SU-DHL-6 (cell line): ENCODE results near the gene BRIP1.

Experiments
- H2AFZ ChIP-seq: fragments of 200-600 bp; sonication (generic); 2 replicates; pipeline ENCODE4 v1.6.1; 2014; ENCODE audit warnings: low read depth, mild to moderate bottlenecking, moderate library complexity, mixed read lengths, antibody characterized with exemption, low read length; ENCODE audit not compliant: severe bottlenecking
- H3F3A ChIP-seq: fragments of 200-600 bp; shearing (Covaris generic); 2 replicates; pipeline ENCODE4 v1.6.0; 2016; ENCODE audit warnings: antibody characterized with exemption, mild to moderate bottlenecking; ENCODE audit not compliant: insufficient read depth
- H3K27ac ChIP-seq: fragments of 200-600 bp; sonication (generic); 2 replicates; pipeline ENCODE4 v1.5.1; 2016; ENCODE audit warnings: low read depth, mild to moderate bottlenecking, low read length, moderate library complexity, mixed read lengths
- H3K27me3 ChIP-seq: fragments of 200-600 bp; sonication (generic), shearing (Covaris generic); 2 replicates; pipeline ENCODE4 v1.6.0; 2014; ENCODE audit warnings: mild to moderate bottlenecking, low read length
- H3K36me3 ChIP-seq: fragments of 200-600 bp; sonication (generic); 2 replicates; pipeline ENCODE4 v1.6.1; 2014; ENCODE audit warnings: mild to moderate bottlenecking, low read length, mixed read lengths
- H3K4me2 ChIP-seq: fragments of 300-600, 200-600 bp; shearing (Covaris generic), sonication (generic); 2 replicates; pipeline ENCODE4 v1.6.0; 2014; ENCODE audit warnings: low read length, low read depth, mild to moderate bottlenecking; ENCODE audit not compliant: poor library complexity, severe bottlenecking
- H3K4me3 ChIP-seq: fragments of 200-600 bp; sonication (generic); 2 replicates; pipeline ENCODE4 v1.5.1; 2014; ENCODE audit warnings: antibody characterized with exemption, low read length, mild to moderate bottlenecking, mixed read lengths; ENCODE audit not compliant: insufficient read depth, poor library complexity, severe bottlenecking
- H3K79me2 ChIP-seq: fragments of 200-600 bp; sonication (generic); 2 replicates; pipeline ENCODE4 v1.6.1; 2014; ENCODE audit warnings: mild to moderate bottlenecking, low read length, moderate library complexity; ENCODE audit not compliant: insufficient read depth
- H3K9ac ChIP-seq: fragments of 200-600 bp; sonication (generic); 2 replicates; pipeline ENCODE4 v1.7.0; 2014; ENCODE audit warnings: mild to moderate bottlenecking, low read length
- H3K9me2 ChIP-seq: fragments of 200-600 bp; sonication (generic); replicated peaks from 2 replicates; pipeline ENCODE4 v1.6.1; 2014; ENCODE audit warnings: low read length; ENCODE audit not compliant: insufficient read depth
- H3K9me3 ChIP-seq: fragments of 200-600 bp; sonication (generic); 2 replicates; pipeline ENCODE4 v1.6.1; 2014; ENCODE audit warnings: low read length, mixed read lengths; ENCODE audit not compliant: insufficient read depth
- H4K20me1 ChIP-seq: fragments of 200-600 bp; sonication (generic); 2 replicates; pipeline ENCODE4 v1.6.1; 2014; ENCODE audit warnings: low read depth, mild to moderate bottlenecking, antibody characterized with exemption, low read length, moderate library complexity, mixed read lengths
- CTCF ChIP-seq: fragments of 200-600 bp; sonication (generic); IDR thresholded peaks from one replicate; pipeline ENCODE4 v1.5.1; 2017; ENCODE audit warnings: antibody characterized with exemption, mild to moderate bottlenecking, low read length, moderate library complexity; ENCODE audit not compliant: insufficient read depth, poor library complexity, severe bottlenecking
- EZH2phosphoT487 ChIP-seq: fragments of 200-600 bp; sonication (generic), shearing (Covaris generic); conservative IDR thresholded peaks from 2 replicates; pipeline ENCODE4 v1.6.1; 2018; ENCODE audit warnings: mild to moderate bottlenecking, antibody characterized with exemption, low read length, moderate library complexity, mixed read lengths

The BRIP1 gene

DNA sequence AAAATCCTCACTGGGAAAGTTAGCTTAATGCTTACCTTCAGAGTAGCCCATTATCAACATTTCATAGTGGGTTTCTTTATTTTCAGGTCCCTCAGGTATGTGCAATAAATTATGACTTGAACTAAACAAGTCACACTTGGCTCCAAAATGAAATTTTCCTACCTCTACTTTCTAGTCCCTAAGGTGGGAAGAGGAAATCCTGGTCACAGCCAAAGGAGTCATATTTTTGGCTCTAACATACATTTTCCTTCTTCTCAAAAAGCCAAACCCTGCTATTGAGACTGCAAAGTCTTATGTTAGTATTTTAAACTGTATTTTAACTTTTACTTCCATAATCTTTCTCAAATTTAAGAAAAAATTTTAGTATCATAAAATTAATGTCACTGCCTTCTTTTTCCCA, 128.9 kb downstream of the BRIP1 start:
- no peak for TF ChIP-seq EZH2phosphoT487
- no peak for TF ChIP-seq CTCF
- no peaks in the 10 kb centered on the region for H3K79me2 ChIP-seq
- no peak overlapping the region for H3K9ac ChIP-seq
- no peak overlapping the region for H3K27ac ChIP-seq
- no peak overlapping the region for H3K4me3 ChIP-seq
- H3K27me3 ChIP-seq, result no peaks in the 10 kb centered on the region
- H2AFZ ChIP-seq, result no peak overlapping the region
- H3K9me3 ChIP-seq, result no peaks in the 10 kb centered on the region
- no peaks in the 10 kb centered on the region for H3F3A ChIP-seq
- no peaks in the 10 kb centered on the region for H3K9me2 ChIP-seq
- no peak overlapping the region for H3K4me2 ChIP-seq
- H3K36me3 ChIP-seq, result peaks cover 31% of the 10 kb centered on the region
- H4K20me1 ChIP-seq, result no peaks in the 10 kb centered on the region

DNA sequence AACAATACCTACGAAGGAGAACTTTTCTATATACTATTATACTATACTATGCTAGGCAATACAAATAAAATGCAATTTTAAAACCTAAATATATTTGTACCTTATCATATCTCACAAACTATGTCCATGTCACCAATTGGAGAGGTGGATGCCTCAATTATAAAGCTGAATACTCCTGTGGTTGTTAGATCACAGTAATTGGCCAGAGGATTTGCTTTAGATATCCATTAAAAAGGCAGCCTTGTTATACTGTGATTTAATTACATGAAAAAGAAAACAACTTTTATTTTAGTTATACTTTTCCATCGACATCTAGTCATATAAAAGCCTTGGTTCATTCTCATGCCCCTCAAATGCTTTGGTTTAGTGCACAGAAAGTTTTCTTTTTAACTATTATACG, 129.3 kb downstream of the BRIP1 start:
- Histone ChIP-seq H2AFZ (no peak overlapping the region), H4K20me1 (no peaks in the 10 kb centered on the region), H3K27me3 (no peaks in the 10 kb centered on the region), H3K36me3 (peaks cover 27% of the 10 kb centered on the region), H3K9me2 (no peaks in the 10 kb centered on the region), H3K9me3 (no peaks in the 10 kb centered on the region), H3K4me2 (no peak overlapping the region), H3K4me3 (no peak overlapping the region), H3F3A (no peaks in the 10 kb centered on the region), H3K79me2 (no peaks in the 10 kb centered on the region), H3K9ac (no peak overlapping the region), H3K27ac (no peak overlapping the region)
- TF ChIP-seq CTCF (no peak), EZH2phosphoT487 (no peak)

DNA sequence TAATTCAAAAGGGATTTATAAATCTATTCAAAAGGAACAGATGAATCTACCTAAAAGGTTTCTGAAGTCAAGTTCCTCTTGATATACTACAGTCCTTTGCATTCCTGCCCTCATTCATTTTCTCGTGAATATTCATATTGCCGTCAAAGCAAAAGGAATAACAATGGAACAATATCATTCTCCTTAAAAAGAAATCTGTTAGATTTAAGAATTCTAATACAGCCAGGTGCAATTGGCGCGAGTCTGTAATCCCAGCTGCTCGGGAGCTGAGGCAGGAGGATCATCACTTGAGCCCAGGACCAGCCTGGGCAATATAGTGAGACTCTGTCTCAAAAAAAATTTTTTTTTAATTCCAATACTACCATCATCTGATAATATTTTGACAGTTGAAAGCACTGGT, 130.3 kb downstream of the BRIP1 start:
- Histone ChIP-seq H3K36me3 (peaks cover 17% of the 10 kb centered on the region), H3K9me3 (no peaks in the 10 kb centered on the region), H3K27me3 (no peaks in the 10 kb centered on the region), H3K27ac (no peak overlapping the region), H3K4me2 (no peak overlapping the region), H3F3A (no peaks in the 10 kb centered on the region), H4K20me1 (no peaks in the 10 kb centered on the region), H3K4me3 (no peak overlapping the region), H3K9ac (no peak overlapping the region), H3K9me2 (no peaks in the 10 kb centered on the region), H3K79me2 (no peaks in the 10 kb centered on the region), H2AFZ (no peak overlapping the region)
- TF ChIP-seq EZH2phosphoT487 (no peak), CTCF (no peak)

DNA sequence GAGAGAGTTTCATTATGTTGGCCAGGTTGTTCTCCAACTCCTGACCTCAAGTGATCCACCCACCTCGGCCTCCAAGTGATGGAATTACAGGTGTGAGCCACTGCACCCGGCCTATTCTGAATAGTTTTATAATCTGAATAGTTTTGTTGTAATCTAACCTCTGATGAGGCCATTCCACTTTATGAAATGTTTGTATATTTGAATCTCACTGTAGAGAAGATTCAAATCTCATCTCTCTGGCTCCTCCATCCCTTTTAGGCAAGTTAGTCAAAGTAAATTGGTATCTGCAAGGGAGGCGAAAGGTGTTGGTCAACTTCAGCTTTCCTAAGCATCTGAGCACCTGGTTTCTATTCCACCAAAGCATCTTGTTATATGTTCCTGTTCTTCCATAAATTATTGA, 131.2 kb downstream of the BRIP1 start:
- peaks cover 8% of the 10 kb centered on the region for H3K36me3 ChIP-seq
- H3K27ac ChIP-seq, result no peak overlapping the region
- no peaks in the 10 kb centered on the region for H3K27me3 ChIP-seq
- no peak overlapping the region for H3K4me2 ChIP-seq
- H3K79me2 ChIP-seq, result no peaks in the 10 kb centered on the region
- H2AFZ ChIP-seq, result no peak overlapping the region
- H4K20me1 ChIP-seq, result no peaks in the 10 kb centered on the region
- H3K9me2 ChIP-seq, result no peaks in the 10 kb centered on the region
- no peak overlapping the region for H3K9ac ChIP-seq
- H3K4me3 ChIP-seq, result no peak overlapping the region
- TF ChIP-seq CTCF (no peak), EZH2phosphoT487 (no peak)
- no peaks in the 10 kb centered on the region for H3K9me3 ChIP-seq
- H3F3A ChIP-seq, result no peaks in the 10 kb centered on the region
